ENCODE measurements around the gene REPIN1. TPM values are rescaled to one million over a fixed set of nuclear protein-coding genes. Genes with fewer than 3 reads are reported as not detected.

REPIN1 gene
- total RNA-seq, 4 donors from 2014 or later, result 40.6 to 55.7 (median 49.3) TPM

- TF ChIP-seq CTCF (IDR thresholded peaks at IDR 0.05), result no peak
- no peak for DNase-seq (ENCODE audit: low spot score)
- ATAC-seq (ENCODE audit: low FRiP score), result no peak
Observed at GRCh38 chr7:150380463-150380862, 11.8 kb downstream of the REPIN1 start.

GRCh38 chr7:150381096-150381495, 12.5 kb downstream of the REPIN1 start:
- ATAC-seq (ENCODE audit: low FRiP score) (no peak), DNase-seq (ENCODE audit: low spot score) (no peak)
- no peak for TF ChIP-seq CTCF (IDR thresholded peaks at IDR 0.05)

- TF ChIP-seq CTCF (IDR thresholded peaks at IDR 0.05), result no peak
- DNase-seq (ENCODE audit: low spot score), result no peak
- no peak for ATAC-seq (ENCODE audit: low FRiP score)
Observed at GRCh38 chr7:150381785-150382122, 13.1 kb downstream of the REPIN1 start.

GRCh38 chr7:150382123-150382843, 13.7 kb downstream of the REPIN1 start:
- no peak for TF ChIP-seq CTCF (IDR thresholded peaks at IDR 0.05)
- DNase-seq (ENCODE audit: low spot score), result no peak
- no peak for ATAC-seq (ENCODE audit: low FRiP score)

- TF ChIP-seq CTCF (IDR thresholded peaks at IDR 0.05), result no peak
- ATAC-seq (ENCODE audit: low FRiP score), result no peak
- DNase-seq (ENCODE audit: low spot score), result no peak
Observed at GRCh38 chr7:150382844-150383225, 14.2 kb downstream of the REPIN1 start.

- no peak for TF ChIP-seq CTCF (IDR thresholded peaks at IDR 0.05)
- ATAC-seq (ENCODE audit: low FRiP score), result no peak
- DNase-seq (ENCODE audit: low spot score), result no peak
Observed at GRCh38 chr7:150383710-150384397, 15.2 kb downstream of the REPIN1 start.
